ENCODE measurements around the gene SERPINA12. TPM values are rescaled to one million over a fixed set of nuclear protein-coding genes. Genes with fewer than 3 reads are reported as not detected.

Gene SERPINA12, protein sequence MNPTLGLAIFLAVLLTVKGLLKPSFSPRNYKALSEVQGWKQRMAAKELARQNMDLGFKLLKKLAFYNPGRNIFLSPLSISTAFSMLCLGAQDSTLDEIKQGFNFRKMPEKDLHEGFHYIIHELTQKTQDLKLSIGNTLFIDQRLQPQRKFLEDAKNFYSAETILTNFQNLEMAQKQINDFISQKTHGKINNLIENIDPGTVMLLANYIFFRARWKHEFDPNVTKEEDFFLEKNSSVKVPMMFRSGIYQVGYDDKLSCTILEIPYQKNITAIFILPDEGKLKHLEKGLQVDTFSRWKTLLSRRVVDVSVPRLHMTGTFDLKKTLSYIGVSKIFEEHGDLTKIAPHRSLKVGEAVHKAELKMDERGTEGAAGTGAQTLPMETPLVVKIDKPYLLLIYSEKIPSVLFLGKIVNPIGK
- not detected in 2 replicates for total RNA-seq

DNA sequence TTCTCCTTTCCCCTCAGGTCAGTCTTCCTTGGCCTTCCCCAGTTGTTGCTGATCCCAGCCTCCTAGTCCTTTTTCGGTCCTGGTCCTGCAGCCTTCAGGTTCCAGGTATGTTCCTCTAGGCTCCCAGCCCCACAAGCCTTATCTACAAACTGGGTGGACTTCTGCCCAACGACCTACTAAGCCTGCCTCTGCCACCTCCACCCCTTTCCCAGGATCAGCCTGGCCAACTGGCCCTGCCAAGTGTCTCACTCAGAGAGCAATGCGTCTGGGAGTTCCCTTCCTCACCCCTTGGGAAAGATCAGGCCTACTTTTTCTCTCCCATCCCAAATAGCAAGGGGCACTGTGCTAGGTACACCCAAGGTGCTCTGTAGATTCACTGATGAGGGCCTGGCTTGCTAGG lies at the start of gene SERPINA12:
TSS of gene SERPINA12 (minus strand) at position 114 of the 400 bp plus-strand sequence. CDS start 11,072 bp downstream, outside the sequence.

DNA sequence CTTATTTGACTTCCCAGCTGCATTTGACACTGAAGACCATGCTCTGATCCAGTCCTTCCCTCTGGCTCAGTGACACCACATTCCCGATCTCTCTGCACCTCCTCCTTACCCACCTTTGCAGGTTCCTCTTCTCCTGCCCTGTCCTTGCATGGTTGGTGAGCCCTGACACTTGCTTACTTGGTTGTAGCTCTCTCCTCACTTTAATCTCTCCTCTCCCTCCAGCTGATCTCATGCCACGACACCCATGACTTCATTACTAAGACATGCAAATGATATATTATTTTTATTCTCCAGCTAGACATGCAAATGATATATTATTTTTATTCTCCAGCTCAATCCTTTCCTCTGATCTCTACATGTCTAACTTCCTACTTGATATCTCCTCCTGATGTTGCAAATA lies 33.2 kb downstream of the SERPINA12 start, which contains the start of gene SERPINA9:
TSS of gene SERPINA9 (minus strand) at position 175 of the 400 bp plus-strand sequence. CDS start 6,357 bp downstream, outside the sequence.

Other genes starting within 250 kb of the SERPINA12 start
- gene SERPINA10, start 216.2 kb downstream of the SERPINA12 start, total RNA-seq: not detected in 2 replicates
- not detected in 2 replicates for gene SERPINA6, start 186.1 kb downstream of the SERPINA12 start, total RNA-seq
- gene SERPINA2, start 142.8 kb downstream of the SERPINA12 start, total RNA-seq: not detected in 2 replicates
- 0.16 and 0.26 TPM in 2 replicates for gene SERPINA1, start 120.9 kb downstream of the SERPINA12 start, total RNA-seq
- not detected in 2 replicates for gene SERPINA11, start 56.7 kb downstream of the SERPINA12 start, total RNA-seq
- gene SERPINA9, start 33.3 kb downstream of the SERPINA12 start, total RNA-seq: not detected in 2 replicates
- not detected in 2 replicates for gene SERPINA4, start 52.0 kb upstream of the SERPINA12 start, total RNA-seq
- under 0.01 and 0.09 TPM in 2 replicates for gene SERPINA5, start 72.0 kb upstream of the SERPINA12 start, total RNA-seq
- gene SERPINA3, start 102.9 kb upstream of the SERPINA12 start, total RNA-seq: 0.32 and 8.7 TPM in 2 replicates

All from bronchial smooth muscle cell (primary cell).